GM13977 (cell line): ENCODE results near the gene CTNNBL1.
A peak's percentile ranks its signal among the peaks of the same experiment; 100 is the strongest.

Experiments
- DNase-seq: peaks from one replicate; pipeline ENCODE4 v3.0.0; 2012; ENCODE audit warnings: low spot score
- in situ Hi-C: fragments of 300-500 bp; cut with MboI; formaldehyde crosslinking; loops from one replicate; pipeline ENCODE4 v1.12.0; 2022; ENCODE audit warnings: low sequenced_read_pairs, low pct_unique_long_range_greater_than_20kb, mixed read lengths, inconsistent platforms; ENCODE audit not compliant: unreplicated experiment
- TF ChIP-seq, protein P1 (sequence below): IDR thresholded peaks from 2 replicates; pipeline ENCODE4 v1.5.1; 2012; ENCODE audit warnings: mild to moderate bottlenecking, control low read depth; ENCODE audit not compliant: insufficient read depth; ENCODE audit errors: extremely low read depth, missing control alignments

Gene CTNNBL1

DNA sequence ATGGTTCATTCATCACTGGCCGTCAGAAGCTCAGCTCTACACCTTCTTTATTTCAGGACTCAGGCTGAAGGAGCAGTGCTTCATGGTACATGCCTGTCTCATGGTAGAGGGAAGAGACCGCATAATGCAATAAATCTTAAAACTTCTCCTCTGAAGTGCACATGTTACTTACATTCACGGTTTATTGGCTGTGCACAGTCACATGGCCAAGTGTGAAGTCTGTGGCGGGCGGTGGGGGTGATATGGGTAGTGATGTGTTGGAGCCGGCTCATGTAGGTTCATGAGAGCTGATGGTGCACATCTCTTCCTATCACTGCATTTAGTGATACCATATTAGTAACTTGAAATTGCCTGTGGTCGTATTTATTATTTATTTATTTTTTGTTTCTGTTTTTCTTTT, 102.9 kb downstream of the CTNNBL1 start:
- in situ Hi-C loops, result no loop called here
- DNase-seq, result no peak

DNA sequence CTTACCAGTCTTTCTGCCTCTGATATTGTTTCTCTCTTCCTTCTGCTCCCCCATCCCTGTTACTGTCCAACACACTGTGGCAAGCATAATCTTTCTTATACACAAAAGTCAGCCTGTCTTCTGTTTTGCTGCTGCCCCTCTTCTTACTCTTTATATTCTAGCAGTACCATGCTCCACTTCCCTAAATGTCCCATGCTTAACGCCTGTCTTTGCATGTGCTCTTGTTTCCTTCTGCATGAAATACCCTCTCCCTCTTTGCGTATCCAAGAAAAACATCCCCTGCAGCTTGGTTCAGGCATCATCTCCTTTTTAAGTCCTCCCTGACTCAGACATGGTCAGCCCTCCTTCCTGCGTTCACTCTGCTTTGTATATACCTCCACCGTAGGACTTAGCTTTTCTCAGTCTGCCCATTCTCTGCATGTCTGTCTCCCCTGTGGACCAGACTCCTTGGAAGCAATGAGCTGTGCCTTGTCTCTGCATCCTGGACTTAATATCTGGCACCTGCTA, 103.9 kb downstream of the CTNNBL1 start:
- DNase-seq, result no peak
- in situ Hi-C loops, result no loop called here
- TF ChIP-seq, protein P1, sequence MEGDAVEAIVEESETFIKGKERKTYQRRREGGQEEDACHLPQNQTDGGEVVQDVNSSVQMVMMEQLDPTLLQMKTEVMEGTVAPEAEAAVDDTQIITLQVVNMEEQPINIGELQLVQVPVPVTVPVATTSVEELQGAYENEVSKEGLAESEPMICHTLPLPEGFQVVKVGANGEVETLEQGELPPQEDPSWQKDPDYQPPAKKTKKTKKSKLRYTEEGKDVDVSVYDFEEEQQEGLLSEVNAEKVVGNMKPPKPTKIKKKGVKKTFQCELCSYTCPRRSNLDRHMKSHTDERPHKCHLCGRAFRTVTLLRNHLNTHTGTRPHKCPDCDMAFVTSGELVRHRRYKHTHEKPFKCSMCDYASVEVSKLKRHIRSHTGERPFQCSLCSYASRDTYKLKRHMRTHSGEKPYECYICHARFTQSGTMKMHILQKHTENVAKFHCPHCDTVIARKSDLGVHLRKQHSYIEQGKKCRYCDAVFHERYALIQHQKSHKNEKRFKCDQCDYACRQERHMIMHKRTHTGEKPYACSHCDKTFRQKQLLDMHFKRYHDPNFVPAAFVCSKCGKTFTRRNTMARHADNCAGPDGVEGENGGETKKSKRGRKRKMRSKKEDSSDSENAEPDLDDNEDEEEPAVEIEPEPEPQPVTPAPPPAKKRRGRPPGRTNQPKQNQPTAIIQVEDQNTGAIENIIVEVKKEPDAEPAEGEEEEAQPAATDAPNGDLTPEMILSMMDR, result no peak

More for the DNA sequence above, 102.9 kb downstream of the CTNNBL1 start:
- TF ChIP-seq, protein P1, result no peak

DNA sequence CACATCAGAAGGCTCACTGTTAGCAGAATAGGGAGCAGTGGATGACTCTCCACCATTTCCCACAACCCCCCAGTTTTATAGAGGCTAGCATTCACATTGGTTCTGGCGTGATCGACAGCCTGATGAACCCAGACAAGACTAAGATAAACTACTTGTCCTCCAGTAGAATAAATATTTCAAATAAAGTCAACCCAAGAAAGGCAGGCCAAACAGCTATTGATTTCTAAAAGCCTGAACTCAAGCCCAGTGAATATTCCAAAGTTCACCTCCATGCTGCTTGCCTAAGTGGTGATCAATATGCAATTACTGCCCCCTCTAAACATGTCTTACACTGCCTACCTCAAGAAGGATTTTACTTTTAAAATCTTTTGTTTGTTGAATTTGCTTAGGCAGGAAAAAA, 104.5 kb downstream of the CTNNBL1 start:
- in situ Hi-C loops, result no loop called here
- DNase-seq, result no peak
- TF ChIP-seq, protein P1, result no peak

DNA sequence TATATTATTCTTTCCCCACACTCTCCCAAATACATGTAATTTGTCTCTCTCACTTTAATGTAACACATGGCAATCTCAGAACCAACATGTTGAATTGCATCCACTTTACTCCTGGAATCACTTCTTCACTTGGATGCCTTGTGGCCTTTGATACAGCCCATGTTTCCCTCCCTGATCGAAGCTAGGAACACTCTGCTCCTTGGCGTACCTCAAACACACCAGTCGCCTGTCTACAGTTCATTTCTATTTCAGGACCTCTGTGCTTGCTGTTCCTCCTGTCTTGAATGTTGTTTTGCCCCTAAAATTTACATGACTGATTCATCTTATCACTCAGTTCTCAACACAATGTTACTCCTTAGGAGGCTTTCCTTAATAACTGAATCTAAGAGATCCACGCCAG, 106.8 kb downstream of the CTNNBL1 start:
- TF ChIP-seq, protein P1, result no peak
- DNase-seq, result no peak
- in situ Hi-C loops, result no loop called here

DNA sequence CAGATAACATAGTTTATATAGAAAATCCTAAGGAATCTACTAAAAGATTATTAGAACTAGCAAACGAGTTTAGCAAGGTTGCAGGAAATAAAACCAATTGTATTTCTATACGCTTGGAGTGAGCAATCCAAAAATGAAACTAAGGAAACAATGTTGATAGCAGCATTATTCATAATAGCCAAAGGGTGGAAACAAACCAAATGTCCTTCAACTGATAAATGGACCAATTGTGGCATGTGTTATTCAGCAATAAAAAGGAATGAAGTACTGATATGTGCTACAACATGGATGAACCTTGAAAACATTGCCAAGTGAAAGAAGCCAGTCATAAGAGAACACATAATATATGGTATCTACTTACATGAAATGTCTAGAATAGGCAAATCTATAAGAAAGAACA, 108.1 kb downstream of the CTNNBL1 start:
- DNase-seq, result no peak
- TF ChIP-seq, protein P1, result no peak
- in situ Hi-C loops, result no loop called here

DNA sequence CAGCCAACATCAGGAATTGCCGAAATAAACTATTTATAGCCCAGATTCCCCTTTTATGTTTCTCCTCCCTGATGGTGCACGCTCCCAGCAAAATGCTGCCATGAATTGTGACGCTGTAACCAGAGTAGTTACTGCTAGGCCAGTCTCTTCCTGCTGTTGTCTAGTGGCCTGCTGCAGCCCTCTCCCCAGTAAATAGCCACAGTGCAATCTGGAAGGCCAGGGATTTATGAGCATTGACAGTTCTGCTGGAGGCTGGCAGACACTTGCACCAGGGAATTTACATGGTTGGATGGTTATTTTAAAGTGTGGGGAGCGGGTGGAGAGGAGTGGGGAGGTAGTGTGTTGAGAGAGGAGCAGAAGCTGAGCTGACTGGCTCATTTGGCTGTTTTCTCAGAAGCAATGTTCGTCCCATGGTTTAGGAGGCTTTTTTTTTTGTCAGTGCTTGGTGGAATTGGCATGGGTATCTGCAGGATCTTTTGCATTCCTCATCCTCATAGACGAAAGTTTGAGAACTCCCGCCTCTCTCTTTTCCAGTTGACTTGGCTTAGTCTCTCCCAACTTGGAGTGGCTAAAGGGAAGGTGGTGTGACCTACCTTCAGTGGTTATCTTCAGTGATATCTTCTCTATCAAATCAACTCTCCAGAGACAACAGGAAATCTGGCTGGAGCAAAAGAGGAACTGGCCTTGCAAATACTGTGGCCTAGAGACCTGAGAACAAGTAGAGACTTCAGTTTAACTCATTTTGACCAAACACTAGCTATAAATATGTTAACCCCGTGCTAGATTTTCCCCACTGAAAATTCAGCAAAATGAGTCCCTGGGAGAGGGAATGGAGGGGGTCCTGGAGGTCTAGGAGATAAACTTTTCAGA, 109.8 kb downstream of the CTNNBL1 start:
- DNase-seq, result peak; percentile 42
- TF ChIP-seq, protein P1, result no peak
- in situ Hi-C loops, result no loop called here
